C4-2B (cell line): ENCODE data around the gene PPHLN1.

Experiments used
- H3K27ac ChIP-seq: fragments of 450-650 bp; 2 replicates; pipeline ENCODE4 v1.5.1; 2017
- ZFX ChIP-seq: fragments of 450-650 bp; IDR thresholded peaks from 2 replicates; pipeline ENCODE4 v1.6.1; 2017
- TF ChIP-seq, protein P1 (sequence below): fragments of 450-650 bp; conservative IDR thresholded peaks from 2 replicates; pipeline ENCODE4 v1.5.1; 2017; ENCODE audit warnings: mild to moderate bottlenecking

Gene PPHLN1

DNA sequence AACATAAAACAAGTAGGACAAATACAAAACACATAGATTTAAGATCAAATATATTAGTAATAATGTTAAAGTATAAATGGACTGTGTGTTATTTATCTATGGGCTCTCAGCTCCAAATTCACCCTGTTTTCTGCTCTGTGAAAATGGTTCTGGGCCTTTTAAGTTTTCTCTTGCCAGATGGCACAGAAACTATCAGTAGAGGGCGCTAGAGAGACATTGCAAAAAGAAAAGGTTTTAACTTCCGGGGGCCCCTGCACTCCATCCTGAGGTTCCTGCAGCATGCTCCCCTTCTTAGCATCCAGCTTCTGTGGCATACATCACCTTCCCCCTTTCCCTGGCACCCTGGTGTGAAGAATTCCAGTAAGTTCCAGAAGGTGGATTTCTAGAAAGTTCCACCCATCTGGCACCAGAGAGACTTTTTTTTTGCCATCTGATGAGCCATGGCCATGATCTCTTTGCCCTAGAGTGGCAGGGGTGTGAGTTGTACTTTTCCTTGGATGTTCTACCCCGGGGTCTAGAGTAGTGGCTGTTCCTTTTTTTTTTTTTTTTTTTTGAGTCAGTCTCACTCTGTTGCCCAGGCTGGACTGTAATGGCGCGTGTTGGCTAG is 29.4 kb upstream of the PPHLN1 start:
- no peak overlapping the region for H3K27ac ChIP-seq
- TF ChIP-seq ZFX, result no peak
- TF ChIP-seq, protein P1, sequence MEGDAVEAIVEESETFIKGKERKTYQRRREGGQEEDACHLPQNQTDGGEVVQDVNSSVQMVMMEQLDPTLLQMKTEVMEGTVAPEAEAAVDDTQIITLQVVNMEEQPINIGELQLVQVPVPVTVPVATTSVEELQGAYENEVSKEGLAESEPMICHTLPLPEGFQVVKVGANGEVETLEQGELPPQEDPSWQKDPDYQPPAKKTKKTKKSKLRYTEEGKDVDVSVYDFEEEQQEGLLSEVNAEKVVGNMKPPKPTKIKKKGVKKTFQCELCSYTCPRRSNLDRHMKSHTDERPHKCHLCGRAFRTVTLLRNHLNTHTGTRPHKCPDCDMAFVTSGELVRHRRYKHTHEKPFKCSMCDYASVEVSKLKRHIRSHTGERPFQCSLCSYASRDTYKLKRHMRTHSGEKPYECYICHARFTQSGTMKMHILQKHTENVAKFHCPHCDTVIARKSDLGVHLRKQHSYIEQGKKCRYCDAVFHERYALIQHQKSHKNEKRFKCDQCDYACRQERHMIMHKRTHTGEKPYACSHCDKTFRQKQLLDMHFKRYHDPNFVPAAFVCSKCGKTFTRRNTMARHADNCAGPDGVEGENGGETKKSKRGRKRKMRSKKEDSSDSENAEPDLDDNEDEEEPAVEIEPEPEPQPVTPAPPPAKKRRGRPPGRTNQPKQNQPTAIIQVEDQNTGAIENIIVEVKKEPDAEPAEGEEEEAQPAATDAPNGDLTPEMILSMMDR, result peak; percentile 78

DNA sequence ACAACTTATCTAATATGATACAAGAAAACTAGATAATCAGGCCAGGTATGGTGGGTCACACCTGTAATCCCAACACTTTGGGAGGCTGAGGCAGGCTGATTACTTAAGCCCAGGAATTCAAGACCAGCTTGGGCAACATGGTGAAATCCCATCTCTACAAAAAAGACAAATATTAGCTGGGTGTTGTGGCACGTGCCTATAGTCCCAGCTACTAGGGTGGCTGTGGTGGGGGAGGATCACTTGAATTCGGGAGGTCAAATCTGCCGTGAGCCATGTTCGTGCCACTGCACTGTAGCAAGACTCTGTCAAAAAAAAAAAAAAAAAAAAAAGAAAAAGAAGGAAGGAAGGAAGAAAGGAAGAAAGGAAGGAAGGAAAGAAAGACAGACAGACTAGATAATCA is 27.1 kb upstream of the PPHLN1 start:
- H3K27ac ChIP-seq, result no peak overlapping the region
- TF ChIP-seq ZFX, result no peak
- TF ChIP-seq, protein P1, result no peak

DNA sequence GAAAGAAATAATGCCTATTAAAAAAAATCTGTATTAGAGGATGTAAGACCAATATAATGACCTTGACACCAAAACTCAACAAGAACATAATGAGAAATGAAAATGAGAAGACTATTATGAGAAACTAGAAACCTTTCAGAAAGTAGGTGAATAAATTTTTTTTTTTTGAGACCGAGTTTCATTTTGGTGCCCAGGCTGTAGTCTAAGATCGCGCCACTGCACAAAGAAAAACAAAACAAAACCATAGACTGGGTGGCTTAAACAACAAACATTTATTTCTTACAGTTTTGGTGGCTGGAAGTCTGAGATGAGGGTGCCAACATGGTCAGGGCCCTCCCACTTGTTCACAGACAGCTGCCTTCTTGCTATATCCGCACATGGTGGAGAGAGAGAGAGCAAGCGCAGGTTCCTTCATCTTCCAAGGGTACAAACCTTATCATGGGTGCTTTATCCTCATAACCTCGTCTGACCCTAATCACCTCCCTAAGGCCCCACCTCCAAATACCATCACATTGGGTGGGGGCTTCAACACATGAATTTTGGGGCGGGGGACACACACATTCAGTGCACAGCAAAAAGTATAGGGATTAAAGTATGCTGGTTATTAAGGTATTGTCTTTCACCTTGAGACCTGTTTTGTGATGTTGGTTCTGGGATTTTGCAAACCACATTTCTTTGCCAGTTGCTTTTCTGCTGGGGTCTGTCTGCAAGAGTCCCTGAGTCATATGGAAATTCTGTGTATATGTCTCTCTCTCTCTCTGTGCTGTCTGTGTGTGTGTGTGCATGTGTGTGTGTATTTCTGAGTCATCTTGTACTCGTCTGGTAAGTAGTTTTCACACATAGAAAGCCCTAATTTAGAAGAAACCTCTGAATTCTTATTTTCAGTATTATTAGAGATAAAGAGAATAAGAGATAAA is 26.3 kb upstream of the PPHLN1 start:
- no peak overlapping the region for H3K27ac ChIP-seq
- TF ChIP-seq, protein P1, result no peak
- no peak for TF ChIP-seq ZFX

DNA sequence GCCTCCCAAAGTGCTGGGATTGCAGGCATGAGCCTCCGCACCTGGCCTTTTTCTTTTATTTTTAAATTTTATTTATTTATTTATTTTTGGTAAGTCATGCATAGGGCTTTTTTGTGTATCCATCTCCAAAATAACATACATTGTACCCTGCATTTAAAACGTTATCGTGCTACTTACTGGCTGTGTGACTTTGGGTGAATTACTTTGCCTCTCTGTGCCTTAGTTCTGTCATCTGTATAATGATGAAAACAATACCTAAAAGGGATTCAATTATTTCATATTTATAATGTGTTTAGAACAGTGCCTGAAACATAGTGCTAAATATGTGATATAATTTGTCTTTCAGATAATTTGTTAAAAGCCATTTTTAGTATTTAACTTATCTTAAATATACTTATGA is 19.7 kb upstream of the PPHLN1 start:
- no peak overlapping the region for H3K27ac ChIP-seq
- TF ChIP-seq ZFX, result no peak

DNA sequence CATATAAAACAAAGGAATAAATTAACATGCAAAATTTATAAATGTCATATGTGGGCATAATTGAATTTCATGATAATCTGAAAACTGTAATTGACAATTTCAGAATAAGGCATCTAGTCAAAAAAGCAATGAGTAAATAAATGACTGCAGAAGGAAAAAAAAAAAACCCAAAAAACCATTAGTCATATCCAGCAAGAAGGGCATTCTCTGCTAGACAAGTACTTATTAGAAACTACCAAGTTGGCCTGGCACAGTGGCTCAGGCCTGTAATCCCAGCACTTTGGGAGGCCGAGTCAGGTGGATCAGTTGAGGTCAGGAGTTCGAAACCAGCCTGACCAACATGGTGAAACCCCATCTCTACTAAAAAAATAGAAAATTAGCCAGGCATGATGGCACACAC is 17.6 kb upstream of the PPHLN1 start:
- TF ChIP-seq, protein P1, result no peak
- no peak for TF ChIP-seq ZFX
- no peak overlapping the region for H3K27ac ChIP-seq

DNA sequence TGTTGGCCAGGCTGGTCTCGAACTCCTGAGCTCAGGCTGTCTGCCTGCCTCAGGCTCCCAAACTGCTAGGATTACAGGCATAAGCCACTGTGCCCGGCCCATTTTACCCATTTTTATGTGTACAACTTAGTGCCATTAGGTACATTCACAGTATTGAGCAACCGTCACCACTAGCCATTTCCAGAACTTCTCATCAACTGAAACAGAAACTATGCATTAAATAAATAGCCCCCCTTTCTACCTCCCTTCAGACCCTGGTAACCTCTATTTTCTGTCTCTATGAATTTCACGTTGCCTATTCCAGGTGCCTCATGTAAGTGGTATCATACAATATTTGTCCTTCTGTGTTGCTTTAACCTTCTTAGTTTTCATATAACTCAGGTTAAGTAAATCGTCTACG is 16.0 kb upstream of the PPHLN1 start:
- H3K27ac ChIP-seq, result no peak overlapping the region
- TF ChIP-seq, protein P1, result no peak
- TF ChIP-seq ZFX, result no peak

DNA sequence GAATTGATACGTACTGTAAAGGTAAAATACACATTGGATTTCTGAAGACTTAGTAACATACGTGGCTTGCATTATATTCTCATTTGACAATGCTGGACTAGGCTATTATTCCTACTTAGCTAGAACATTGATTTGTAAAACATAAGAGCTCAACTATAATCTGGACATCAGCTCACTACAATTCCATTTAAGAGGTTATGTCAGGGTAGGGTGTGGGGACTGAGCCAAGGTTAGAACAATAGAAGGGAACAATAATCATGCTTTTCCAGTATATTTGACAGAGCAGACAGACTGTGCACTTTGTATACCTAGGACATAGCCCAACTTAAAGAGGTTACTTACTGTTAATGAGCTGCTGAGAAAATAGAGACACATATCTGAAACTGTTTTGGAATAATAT is 10.9 kb upstream of the PPHLN1 start:
- no peak overlapping the region for H3K27ac ChIP-seq
- TF ChIP-seq ZFX, result no peak
- TF ChIP-seq, protein P1, result no peak

DNA sequence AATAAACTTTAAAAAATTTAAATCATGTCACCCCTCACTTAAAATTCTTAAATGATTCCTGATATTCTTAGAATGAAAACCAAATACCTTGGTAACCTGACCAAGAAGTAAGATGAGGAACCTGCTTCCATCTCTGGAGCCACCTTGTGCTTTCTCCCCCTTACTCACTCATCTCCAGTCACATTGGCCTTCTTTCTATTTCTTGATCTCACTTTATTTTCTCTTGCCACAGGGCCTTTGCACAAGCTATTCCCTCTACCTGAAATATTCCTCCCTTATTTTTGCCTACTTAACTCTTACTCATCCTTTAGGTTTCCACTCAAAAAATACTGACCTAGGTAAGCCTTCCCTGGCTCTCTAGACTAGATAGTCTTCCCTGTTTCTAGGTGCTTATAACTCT is 5.2 kb upstream of the PPHLN1 start:
- TF ChIP-seq, protein P1, result no peak
- TF ChIP-seq ZFX, result no peak
- H3K27ac ChIP-seq, result no peak overlapping the region
